ENCODE measurements around the gene AQP12A. TPM values are rescaled to one million over a fixed set of nuclear protein-coding genes. Genes with fewer than 3 reads are reported as not detected.

The AQP12A gene
- total RNA-seq, 4 donors from 2014 or later, result not detected

GRCh38 chr2:240737512-240737911 is 45.8 kb downstream of the AQP12A start:
- H3K4me1 ChIP-seq, result no peaks in the 10 kb centered on the region
- H3K4me3 ChIP-seq, result no peak overlapping the region
- no peak overlapping the region for H3K27ac ChIP-seq
- intact Hi-C loops (cut with DNase I; ENCODE audit: low total_unique reads), result no loop called here
- H3K27me3 ChIP-seq, result no peaks in the 10 kb centered on the region
- H3K9me3 ChIP-seq, result no peaks in the 10 kb centered on the region
- DNase-seq, result no peak
- no peak for TF ChIP-seq CTCF (IDR thresholded peaks at IDR 0.05)
- no peak for TF ChIP-seq POLR2A (IDR thresholded peaks at IDR 0.05)
- H3K36me3 ChIP-seq, result no peaks in the 10 kb centered on the region

DNA sequence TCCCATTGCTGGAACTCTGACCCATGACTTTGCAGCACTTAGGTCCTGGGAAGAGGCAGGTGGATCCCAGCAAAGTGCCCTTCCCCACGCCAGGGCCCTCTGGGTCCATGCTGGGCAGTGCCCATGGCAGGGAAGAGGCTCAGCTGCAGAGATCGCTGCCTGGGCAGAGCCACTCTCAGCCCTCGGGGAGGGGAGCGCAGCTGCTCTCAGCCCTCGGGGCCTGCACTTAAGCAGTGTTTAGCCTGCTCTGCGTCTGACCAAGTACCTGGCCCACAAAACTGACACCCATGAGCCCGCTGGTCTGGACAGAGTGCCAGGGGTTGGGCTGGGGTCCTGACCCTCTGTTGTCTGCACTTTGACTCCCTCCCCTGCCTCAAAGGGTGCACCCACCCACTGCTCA is 46.3 kb downstream of the AQP12A start:
- Histone ChIP-seq H3K27ac (no peak overlapping the region), H3K4me1 (no peaks in the 10 kb centered on the region), H3K9me3 (no peaks in the 10 kb centered on the region), H3K36me3 (no peaks in the 10 kb centered on the region), H3K27me3 (no peaks in the 10 kb centered on the region), H3K4me3 (no peak overlapping the region)
- intact Hi-C loops (cut with DNase I; ENCODE audit: low total_unique reads), result no loop called here
- DNase-seq, result no peak
- TF ChIP-seq POLR2A (IDR thresholded peaks at IDR 0.05), result no peak
- TF ChIP-seq CTCF (IDR thresholded peaks at IDR 0.05), result no peak

- Histone ChIP-seq H3K4me1 (no peaks in the 10 kb centered on the region), H3K36me3 (no peaks in the 10 kb centered on the region), H3K27ac (no peak overlapping the region), H3K27me3 (no peaks in the 10 kb centered on the region), H3K9me3 (no peaks in the 10 kb centered on the region), H3K4me3 (no peak overlapping the region)
- no peak for TF ChIP-seq POLR2A (IDR thresholded peaks at IDR 0.05)
- no peak for TF ChIP-seq CTCF (IDR thresholded peaks at IDR 0.05)
- no peak for DNase-seq
- intact Hi-C loops (cut with DNase I; ENCODE audit: low total_unique reads), result no loop called here
Measured at GRCh38 chr2:240739797-240740196, 48.1 kb downstream of the AQP12A start.

DNA sequence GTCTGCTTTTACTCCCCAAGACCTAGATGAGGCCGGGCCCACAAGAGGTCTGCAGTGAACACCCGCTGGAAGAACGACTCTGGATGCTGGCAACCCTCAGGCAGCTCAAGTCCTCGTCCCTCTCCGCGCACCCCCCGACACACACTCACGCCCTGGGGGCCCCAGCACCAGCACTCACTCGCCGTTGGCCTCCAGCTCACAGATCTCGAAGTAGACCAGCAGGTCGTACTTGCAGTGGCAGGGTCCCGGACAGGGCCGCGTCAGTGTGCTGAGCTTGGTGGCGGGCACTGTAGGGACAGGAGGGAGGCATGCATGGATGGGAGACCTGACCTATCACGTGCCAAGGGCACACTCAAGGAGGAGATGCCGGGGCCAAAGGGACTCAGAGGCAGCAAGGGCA is 49.4 kb downstream of the AQP12A start:
- DNase-seq, result no peak
- no peaks in the 10 kb centered on the region for H3K9me3 ChIP-seq
- H3K36me3 ChIP-seq, result no peaks in the 10 kb centered on the region
- H3K27ac ChIP-seq, result no peak overlapping the region
- no peaks in the 10 kb centered on the region for H3K4me1 ChIP-seq
- intact Hi-C loops (cut with DNase I; ENCODE audit: low total_unique reads), result no loop called here
- TF ChIP-seq CTCF (IDR thresholded peaks at IDR 0.05) (no peak), POLR2A (IDR thresholded peaks at IDR 0.05) (no peak)
- no peak overlapping the region for H3K4me3 ChIP-seq
- H3K27me3 ChIP-seq, result no peaks in the 10 kb centered on the region

DNA sequence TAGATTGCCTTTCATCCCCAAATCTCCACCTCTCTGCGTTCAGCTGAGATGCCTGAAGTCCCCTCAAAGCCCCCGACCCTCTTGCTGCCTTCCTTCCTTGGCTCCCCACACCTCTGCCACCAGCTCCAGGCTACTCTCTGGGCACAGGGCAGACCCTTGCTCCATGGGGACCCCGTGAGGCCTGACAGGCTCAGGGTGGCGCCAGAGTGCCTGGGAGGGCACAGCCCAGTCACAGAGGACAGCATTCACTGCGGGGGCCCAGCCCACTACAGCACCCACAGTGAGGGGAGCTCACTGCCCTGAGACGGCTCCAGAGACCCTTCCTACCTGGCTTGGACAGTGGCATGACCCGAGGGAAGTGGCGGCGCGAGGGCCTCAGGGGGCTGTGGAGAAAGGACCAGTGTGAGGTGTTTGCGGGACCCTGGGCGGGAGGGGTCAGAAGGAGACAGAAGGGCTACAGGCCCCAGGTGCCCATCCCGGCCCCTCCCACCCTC is 51.0 kb downstream of the AQP12A start:
- Histone ChIP-seq H3K9me3 (no peaks in the 10 kb centered on the region), H3K27ac (no peak overlapping the region), H3K27me3 (no peaks in the 10 kb centered on the region), H3K36me3 (no peaks in the 10 kb centered on the region), H3K4me1 (no peaks in the 10 kb centered on the region), H3K4me3 (no peak overlapping the region)
- TF ChIP-seq CTCF (IDR thresholded peaks at IDR 0.05) (no peak), POLR2A (IDR thresholded peaks at IDR 0.05) (no peak)
- no peak for DNase-seq
- intact Hi-C loops (cut with DNase I; ENCODE audit: low total_unique reads), result no loop called here

Data from uterus (tissue), 4 donors.